Measurements from ENCODE around the gene TDRD9.

Gene TDRD9

GRCh38 chr14:104031384-104031783 is 103.1 kb downstream of the TDRD9 start:
- Histone ChIP-seq H3K4me3 (ENCODE audit: low read length in 2 of 2) (no peak overlapping the region), H3K9me3 (ENCODE audit: control insufficient read depth in 2 of 2, low read length in 2 of 2) (no peaks in the 10 kb centered on the region), H3K36me3 (ENCODE audit: control insufficient read depth in 2 of 2, insufficient read depth in 2 of 2, low read length in 2 of 2) (no peaks in the 10 kb centered on the region), H3K4me1 (ENCODE audit: control insufficient read depth, insufficient read depth, low read length) (no peaks in the 10 kb centered on the region), H3K27ac (ENCODE audit: low read length) (no peak overlapping the region), H3K27me3 (ENCODE audit: control insufficient read depth in 1 of 2, insufficient read depth in 2 of 2, low read length in 2 of 2) (peaks cover 2 to 3% of the 10 kb centered on the region in 2 donors), H3K9ac (ENCODE audit: low read length in 2 of 2) (no peak overlapping the region)

DNA sequence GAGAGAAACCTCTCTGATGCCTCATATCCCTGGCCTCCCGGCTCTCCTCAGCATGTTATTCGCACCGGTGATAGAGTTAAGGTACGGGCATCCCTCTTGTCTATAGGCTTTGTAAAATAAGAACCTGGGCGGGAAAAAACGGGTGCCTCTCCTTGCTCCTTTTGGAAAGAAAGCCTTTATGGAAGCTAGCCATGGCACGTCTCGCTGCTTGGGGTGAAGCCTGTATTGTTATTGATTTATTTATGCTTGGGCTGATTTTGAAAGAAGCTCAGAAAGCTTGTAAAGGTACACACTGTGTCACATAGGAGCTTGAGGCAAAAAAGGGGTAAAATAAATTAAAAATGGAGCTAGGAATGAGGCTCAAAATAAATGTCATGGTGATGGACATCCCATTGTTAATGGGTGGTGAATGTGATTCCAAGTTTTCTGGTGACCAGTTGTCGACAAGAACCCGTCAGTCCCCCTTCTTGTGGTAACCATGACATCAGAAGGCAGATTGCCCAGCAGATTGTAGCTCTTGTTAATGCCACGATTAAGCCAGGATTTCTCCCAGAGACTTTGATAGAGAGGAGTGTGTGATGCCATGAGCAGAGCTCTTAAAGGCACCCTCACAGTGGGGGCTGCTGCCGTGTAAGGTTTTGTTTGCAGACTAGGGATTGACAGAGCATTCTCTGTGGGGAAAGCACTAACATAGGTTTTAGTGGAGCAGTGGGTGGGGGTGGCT is 106.9 kb downstream of the TDRD9 start:
- H3K4me1 ChIP-seq (ENCODE audit: control insufficient read depth, insufficient read depth, low read length) = no peaks in the 10 kb centered on the region
- no peak overlapping the region for H3K27ac ChIP-seq (ENCODE audit: low read length)
- peaks cover 0 to 3% of the 10 kb centered on the region in 2 donors for H3K9me3 ChIP-seq (ENCODE audit: control insufficient read depth in 2 of 2, low read length in 2 of 2)
- H3K36me3 ChIP-seq (ENCODE audit: control insufficient read depth in 2 of 2, insufficient read depth in 2 of 2, low read length in 2 of 2) = no peaks in the 10 kb centered on the region
- no peak overlapping the region for H3K9ac ChIP-seq (ENCODE audit: low read length in 2 of 2)
- H3K4me3 ChIP-seq (ENCODE audit: low read length in 2 of 2) = no peak overlapping the region
- H3K27me3 ChIP-seq (ENCODE audit: control insufficient read depth in 1 of 2, insufficient read depth in 2 of 2, low read length in 2 of 2) = peaks cover 5 to 8% of the 10 kb centered on the region in 2 donors

- Histone ChIP-seq H3K27me3 (ENCODE audit: control insufficient read depth in 1 of 2, insufficient read depth in 2 of 2, low read length in 2 of 2) (peaks cover 11 to 13% of the 10 kb centered on the region in 2 donors), H3K36me3 (ENCODE audit: control insufficient read depth in 2 of 2, insufficient read depth in 2 of 2, low read length in 2 of 2) (no peaks in the 10 kb centered on the region), H3K4me3 (ENCODE audit: low read length in 2 of 2) (no peak overlapping the region), H3K9me3 (ENCODE audit: control insufficient read depth in 2 of 2, low read length in 2 of 2) (peaks cover 0 to 3% of the 10 kb centered on the region in 2 donors), H3K27ac (ENCODE audit: low read length) (no peak overlapping the region), H3K9ac (ENCODE audit: low read length in 2 of 2) (no peak overlapping the region), H3K4me1 (ENCODE audit: control insufficient read depth, insufficient read depth, low read length) (no peaks in the 10 kb centered on the region)
These were observed 108.0 kb downstream of the TDRD9 start for GRCh38 chr14:104036212-104036611.

DNA sequence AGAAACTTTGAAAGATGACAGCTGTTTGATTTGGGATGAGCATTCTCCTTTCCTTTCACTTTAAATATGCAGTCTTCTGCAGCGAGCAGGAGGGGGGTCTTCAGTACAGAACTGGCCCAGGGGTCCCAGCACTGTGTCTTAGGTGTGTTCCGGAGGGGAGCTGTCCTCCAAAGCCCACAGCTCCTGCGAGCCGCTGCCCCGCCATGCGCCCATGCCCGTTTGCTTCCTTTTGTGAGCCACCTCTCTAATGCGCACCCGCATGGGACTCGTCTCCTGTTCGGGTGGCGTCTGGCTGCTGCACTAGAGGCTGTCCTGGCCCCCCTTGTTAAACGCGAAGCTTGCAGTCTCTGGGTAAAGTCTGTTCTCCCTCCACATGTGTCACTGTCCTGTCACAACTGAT is 108.8 kb downstream of the TDRD9 start:
- H3K27ac ChIP-seq (ENCODE audit: low read length) = no peak overlapping the region
- H3K9me3 ChIP-seq (ENCODE audit: control insufficient read depth in 2 of 2, low read length in 2 of 2) = peaks cover 0 to 3% of the 10 kb centered on the region in 2 donors
- H3K36me3 ChIP-seq (ENCODE audit: control insufficient read depth in 2 of 2, insufficient read depth in 2 of 2, low read length in 2 of 2) = no peaks in the 10 kb centered on the region
- no peaks in the 10 kb centered on the region for H3K4me1 ChIP-seq (ENCODE audit: control insufficient read depth, insufficient read depth, low read length)
- no peak overlapping the region for H3K4me3 ChIP-seq (ENCODE audit: low read length in 2 of 2)
- no peak overlapping the region for H3K9ac ChIP-seq (ENCODE audit: low read length in 2 of 2)
- H3K27me3 ChIP-seq (ENCODE audit: control insufficient read depth in 1 of 2, insufficient read depth in 2 of 2, low read length in 2 of 2) = peaks cover 11 to 14% of the 10 kb centered on the region in 2 donors

- peaks cover 11 to 14% of the 10 kb centered on the region in 2 donors for H3K27me3 ChIP-seq (ENCODE audit: control insufficient read depth in 1 of 2, insufficient read depth in 2 of 2, low read length in 2 of 2)
- H3K36me3 ChIP-seq (ENCODE audit: control insufficient read depth in 2 of 2, insufficient read depth in 2 of 2, low read length in 2 of 2) = no peaks in the 10 kb centered on the region
- H3K9me3 ChIP-seq (ENCODE audit: control insufficient read depth in 2 of 2, low read length in 2 of 2) = peaks cover 0 to 3% of the 10 kb centered on the region in 2 donors
- H3K27ac ChIP-seq (ENCODE audit: low read length) = no peak overlapping the region
- no peak overlapping the region for H3K9ac ChIP-seq (ENCODE audit: low read length in 2 of 2)
- H3K4me1 ChIP-seq (ENCODE audit: control insufficient read depth, insufficient read depth, low read length) = no peaks in the 10 kb centered on the region
- no peak overlapping the region for H3K4me3 ChIP-seq (ENCODE audit: low read length in 2 of 2)
These were observed 109.6 kb downstream of the TDRD9 start for GRCh38 chr14:104037903-104038302.

DNA sequence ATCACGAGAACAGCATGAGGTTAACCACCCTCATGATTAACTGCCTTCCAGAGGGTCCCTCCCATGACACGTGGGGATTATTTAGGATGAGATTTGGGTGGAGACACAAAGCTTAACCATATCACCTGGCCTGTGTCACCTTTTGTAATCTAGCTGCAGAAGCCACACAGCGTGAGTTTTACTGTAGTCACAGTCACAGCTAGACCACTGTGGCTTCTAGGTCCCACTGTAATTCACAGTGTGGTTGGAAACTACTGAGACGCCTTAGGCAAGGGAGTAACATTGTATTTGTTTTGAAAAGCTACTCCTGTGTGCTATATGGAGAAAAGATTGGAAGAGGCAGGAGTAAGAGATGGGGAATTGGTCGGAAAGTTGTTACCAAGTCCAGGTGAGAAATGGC is 111.0 kb downstream of the TDRD9 start:
- Histone ChIP-seq H3K27me3 (ENCODE audit: control insufficient read depth in 1 of 2, insufficient read depth in 2 of 2, low read length in 2 of 2) (peaks cover 11% of the 10 kb centered on the region in 2 donors), H3K4me1 (ENCODE audit: control insufficient read depth, insufficient read depth, low read length) (no peaks in the 10 kb centered on the region), H3K4me3 (ENCODE audit: low read length in 2 of 2) (no peak overlapping the region), H3K27ac (ENCODE audit: low read length) (no peak overlapping the region), H3K9ac (ENCODE audit: low read length in 2 of 2) (no peak overlapping the region), H3K36me3 (ENCODE audit: control insufficient read depth in 2 of 2, insufficient read depth in 2 of 2, low read length in 2 of 2) (no peaks in the 10 kb centered on the region), H3K9me3 (ENCODE audit: control insufficient read depth in 2 of 2, low read length in 2 of 2) (peaks cover 0 to 3% of the 10 kb centered on the region in 2 donors)

GRCh38 chr14:104040539-104040938 is 112.3 kb downstream of the TDRD9 start:
- Histone ChIP-seq H3K4me1 (ENCODE audit: control insufficient read depth, insufficient read depth, low read length) (no peaks in the 10 kb centered on the region), H3K27me3 (ENCODE audit: control insufficient read depth in 1 of 2, insufficient read depth in 2 of 2, low read length in 2 of 2) (peaks cover 11% of the 10 kb centered on the region in 2 donors), H3K9ac (ENCODE audit: low read length in 2 of 2) (no peak overlapping the region), H3K27ac (ENCODE audit: low read length) (no peak overlapping the region), H3K9me3 (ENCODE audit: control insufficient read depth in 2 of 2, low read length in 2 of 2) (peaks cover 0 to 3% of the 10 kb centered on the region in 2 donors), H3K36me3 (ENCODE audit: control insufficient read depth in 2 of 2, insufficient read depth in 2 of 2, low read length in 2 of 2) (no peaks in the 10 kb centered on the region), H3K4me3 (ENCODE audit: low read length in 2 of 2) (no peak overlapping the region)

DNA sequence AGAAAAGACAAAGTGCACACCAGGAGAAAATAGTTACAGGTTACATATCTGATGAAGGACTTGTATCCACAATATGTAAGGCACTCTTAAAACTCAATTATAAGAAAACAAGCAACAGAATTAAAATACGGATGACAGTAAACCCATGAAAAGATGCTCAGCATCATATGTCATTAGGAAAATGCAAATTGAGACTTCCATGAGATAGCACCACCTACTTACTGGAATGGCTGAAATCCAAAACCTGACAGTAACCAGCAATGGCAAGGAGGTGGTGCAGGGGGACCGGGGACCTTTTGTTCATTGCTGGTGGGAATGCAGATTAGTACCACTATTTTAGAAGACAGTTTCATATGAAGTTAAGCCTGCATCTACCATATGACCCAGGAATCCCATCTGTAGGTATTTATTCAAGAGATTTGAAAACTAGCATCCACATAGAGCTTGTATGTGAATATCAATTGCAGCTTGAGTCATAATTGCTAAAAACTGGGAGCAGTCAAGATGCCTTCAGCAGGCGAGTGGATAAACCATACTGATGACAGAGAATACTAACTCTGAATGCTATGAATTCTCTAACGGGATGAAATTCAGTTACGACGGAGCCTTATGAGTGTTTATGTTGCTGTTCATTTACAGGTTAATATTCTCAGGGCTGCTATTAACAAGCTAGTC is 113.3 kb downstream of the TDRD9 start:
- Histone ChIP-seq H3K27me3 (ENCODE audit: control insufficient read depth in 1 of 2, insufficient read depth in 2 of 2, low read length in 2 of 2) (peaks cover 9 to 11% of the 10 kb centered on the region in 2 donors), H3K4me3 (ENCODE audit: low read length in 2 of 2) (no peak overlapping the region), H3K9me3 (ENCODE audit: control insufficient read depth in 2 of 2, low read length in 2 of 2) (peaks cover 0 to 3% of the 10 kb centered on the region in 2 donors), H3K9ac (ENCODE audit: low read length in 2 of 2) (no peak overlapping the region), H3K36me3 (ENCODE audit: control insufficient read depth in 2 of 2, insufficient read depth in 2 of 2, low read length in 2 of 2) (no peaks in the 10 kb centered on the region), H3K4me1 (ENCODE audit: control insufficient read depth, insufficient read depth, low read length) (no peaks in the 10 kb centered on the region), H3K27ac (ENCODE audit: low read length) (no peak overlapping the region)

DNA sequence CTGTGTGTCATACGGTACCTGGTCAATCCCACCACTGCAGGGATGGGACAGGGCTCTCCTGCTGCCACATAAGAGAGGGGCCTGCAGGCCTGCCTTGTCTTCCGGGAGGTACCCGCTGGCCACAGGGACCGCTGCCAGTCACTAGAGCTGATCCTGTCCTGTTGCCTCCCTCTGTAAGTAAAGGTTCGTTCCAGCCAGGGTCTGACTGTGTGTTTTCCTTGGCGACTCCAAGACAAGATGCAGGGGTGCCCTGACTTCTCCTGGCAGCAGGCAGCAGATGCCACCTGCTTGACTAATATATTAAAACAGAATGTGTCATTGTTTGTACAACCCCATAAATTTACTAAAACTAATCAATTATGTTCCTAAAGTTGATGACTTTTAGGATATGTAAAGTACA is 115.8 kb downstream of the TDRD9 start:
- Histone ChIP-seq H3K4me3 (ENCODE audit: low read length in 2 of 2) (no peak overlapping the region), H3K36me3 (ENCODE audit: control insufficient read depth in 2 of 2, insufficient read depth in 2 of 2, low read length in 2 of 2) (no peaks in the 10 kb centered on the region), H3K9ac (ENCODE audit: low read length in 2 of 2) (no peak overlapping the region), H3K4me1 (ENCODE audit: control insufficient read depth, insufficient read depth, low read length) (no peaks in the 10 kb centered on the region), H3K27ac (ENCODE audit: low read length) (no peak overlapping the region), H3K9me3 (ENCODE audit: control insufficient read depth in 2 of 2, low read length in 2 of 2) (peaks cover 0 to 3% of the 10 kb centered on the region in 2 donors), H3K27me3 (ENCODE audit: control insufficient read depth in 1 of 2, insufficient read depth in 2 of 2, low read length in 2 of 2) (peaks cover 6 to 8% of the 10 kb centered on the region in 2 donors)

GRCh38 chr14:104047761-104048160 is 119.5 kb downstream of the TDRD9 start:
- no peak overlapping the region for H3K27ac ChIP-seq (ENCODE audit: low read length)
- no peak overlapping the region for H3K9ac ChIP-seq (ENCODE audit: low read length in 2 of 2)
- H3K9me3 ChIP-seq (ENCODE audit: control insufficient read depth in 2 of 2, low read length in 2 of 2) = peaks cover 0 to 2% of the 10 kb centered on the region in 2 donors

More at GRCh38 chr14:104047761-104048160, 119.5 kb downstream of the TDRD9 start:
- Histone ChIP-seq H3K4me3 (ENCODE audit: low read length in 2 of 2) (no peak overlapping the region), H3K4me1 (ENCODE audit: control insufficient read depth, insufficient read depth, low read length) (peaks cover 4% of the 10 kb centered on the region), H3K27me3 (ENCODE audit: control insufficient read depth in 1 of 2, insufficient read depth in 2 of 2, low read length in 2 of 2) (peaks cover 0 to 3% of the 10 kb centered on the region in 2 donors), H3K36me3 (ENCODE audit: control insufficient read depth in 2 of 2, insufficient read depth in 2 of 2, low read length in 2 of 2) (no peaks in the 10 kb centered on the region)

Measured in stomach smooth muscle (tissue), 2 donors.